BE2C (cell line): ENCODE data around the gene CD22.
"Not testable (repeated sequence)": the region's sequence is repeated elsewhere in the genome, so short reads cannot be mapped to it uniquely, and the experiment has no call there.

Experiments
- DNase-seq: peaks from one replicate; pipeline ENCODE4 v3.0.0-alpha.2; 2020
- H3K27me3 ChIP-seq: fragments of 250-450 bp; sonication (Bioruptor Pico); 2 replicates; pipeline ENCODE4 v1.5.1; 2020; ENCODE audit warnings: mild to moderate bottlenecking
- H3K36me3 ChIP-seq: fragments of 250-450 bp; sonication (Bioruptor Pico); 2 replicates; pipeline ENCODE4 v1.5.1; 2020; ENCODE audit warnings: mild to moderate bottlenecking
- H3K4me1 ChIP-seq: fragments of 250-450 bp; sonication (Bioruptor Pico); 2 replicates; pipeline ENCODE4 v1.5.1; 2020
- H3K4me3 ChIP-seq: 2 replicates; pipeline ENCODE4 v1.5.1; 2011; ENCODE audit warnings: low read depth, low read length
- H3K9me3 ChIP-seq: fragments of 250-450 bp; sonication (Bioruptor Pico); 2 replicates; pipeline ENCODE4 v1.5.1; 2020
- TF ChIP-seq, protein P1 (sequence below): IDR thresholded peaks from 2 replicates; pipeline ENCODE4 v1.5.1; 2012; ENCODE audit warnings: mild to moderate bottlenecking, low read depth, low read length

CD22 gene

DNA sequence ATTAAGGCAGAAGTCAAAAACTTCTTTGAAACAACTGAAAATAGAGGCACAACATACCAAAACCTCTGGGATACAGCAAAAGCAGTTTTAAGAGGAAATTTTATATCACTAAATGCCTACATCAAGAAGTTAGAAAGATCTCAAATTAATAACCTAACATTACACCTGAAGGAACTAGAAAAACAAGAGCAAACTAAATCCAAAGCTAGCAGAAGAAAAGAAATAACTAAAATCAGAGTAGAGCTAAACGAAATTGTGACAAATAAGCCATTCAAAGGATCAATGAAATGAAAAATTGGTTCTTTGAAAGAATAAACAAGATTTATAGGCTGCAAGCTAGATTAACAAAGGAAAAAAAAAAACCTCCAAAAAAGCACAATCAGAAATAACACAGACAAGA, 39.4 kb downstream of the CD22 start:
- H3K4me1 ChIP-seq = no peaks in the 10 kb centered on the region
- DNase-seq = no peak
- H3K4me3 ChIP-seq = no peak overlapping the region
- TF ChIP-seq, protein P1, sequence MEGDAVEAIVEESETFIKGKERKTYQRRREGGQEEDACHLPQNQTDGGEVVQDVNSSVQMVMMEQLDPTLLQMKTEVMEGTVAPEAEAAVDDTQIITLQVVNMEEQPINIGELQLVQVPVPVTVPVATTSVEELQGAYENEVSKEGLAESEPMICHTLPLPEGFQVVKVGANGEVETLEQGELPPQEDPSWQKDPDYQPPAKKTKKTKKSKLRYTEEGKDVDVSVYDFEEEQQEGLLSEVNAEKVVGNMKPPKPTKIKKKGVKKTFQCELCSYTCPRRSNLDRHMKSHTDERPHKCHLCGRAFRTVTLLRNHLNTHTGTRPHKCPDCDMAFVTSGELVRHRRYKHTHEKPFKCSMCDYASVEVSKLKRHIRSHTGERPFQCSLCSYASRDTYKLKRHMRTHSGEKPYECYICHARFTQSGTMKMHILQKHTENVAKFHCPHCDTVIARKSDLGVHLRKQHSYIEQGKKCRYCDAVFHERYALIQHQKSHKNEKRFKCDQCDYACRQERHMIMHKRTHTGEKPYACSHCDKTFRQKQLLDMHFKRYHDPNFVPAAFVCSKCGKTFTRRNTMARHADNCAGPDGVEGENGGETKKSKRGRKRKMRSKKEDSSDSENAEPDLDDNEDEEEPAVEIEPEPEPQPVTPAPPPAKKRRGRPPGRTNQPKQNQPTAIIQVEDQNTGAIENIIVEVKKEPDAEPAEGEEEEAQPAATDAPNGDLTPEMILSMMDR = no peak
- no peaks in the 10 kb centered on the region for H3K36me3 ChIP-seq
- no peaks in the 10 kb centered on the region for H3K27me3 ChIP-seq
- H3K9me3 ChIP-seq = no peaks in the 10 kb centered on the region

DNA sequence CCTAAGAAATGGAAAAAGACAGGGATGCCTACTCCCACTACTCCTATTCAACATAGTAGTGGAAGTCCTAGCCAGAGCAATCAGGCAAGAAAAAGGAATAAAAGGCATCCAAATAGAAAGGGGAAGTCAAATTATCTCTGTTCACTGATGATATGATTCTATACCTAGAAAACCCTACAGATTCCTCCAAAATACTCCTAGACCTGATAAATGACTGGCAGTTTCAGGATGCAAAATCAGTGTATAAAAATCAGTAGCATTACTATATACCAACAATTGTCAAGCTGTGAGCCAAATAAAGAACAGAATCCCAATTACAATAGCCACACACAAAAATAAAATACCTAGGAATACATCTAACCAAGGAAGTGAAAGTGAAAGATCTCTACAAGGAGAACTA, 40.5 kb downstream of the CD22 start:
- Histone ChIP-seq H3K27me3 (no peaks in the 10 kb centered on the region), H3K9me3 (no peaks in the 10 kb centered on the region), H3K4me3 (no peak overlapping the region), H3K36me3 (no peaks in the 10 kb centered on the region), H3K4me1 (no peaks in the 10 kb centered on the region)
- DNase-seq = no peak
- TF ChIP-seq, protein P1 = no peak

DNA sequence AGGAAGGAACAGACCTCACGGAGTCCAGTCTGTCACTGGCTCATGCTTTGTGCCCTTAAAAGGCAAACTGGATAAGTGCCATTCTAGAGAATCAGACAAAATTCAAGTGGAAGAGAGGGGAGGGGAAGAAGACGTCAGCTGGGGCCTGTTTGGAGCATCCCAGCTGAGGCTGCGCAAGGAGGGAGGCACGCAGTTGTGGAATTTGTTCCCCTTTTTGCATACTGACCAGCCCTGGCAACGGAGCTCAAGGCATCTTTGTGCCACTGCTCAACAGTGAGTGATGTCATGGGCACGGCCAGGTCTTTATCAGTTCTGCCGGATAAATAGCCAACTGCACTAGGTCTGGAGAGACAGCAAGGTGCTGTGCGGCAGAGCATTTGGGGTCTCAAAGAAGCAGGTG, 41.7 kb downstream of the CD22 start, which contains the start of gene GPR42:
TSS of gene GPR42 (plus strand) at position 347 of the 400 bp plus-strand sequence. CDS start 292 bp downstream, outside the sequence.
- Histone ChIP-seq H3K4me1 (no peaks in the 10 kb centered on the region), H3K9me3 (no peaks in the 10 kb centered on the region), H3K27me3 (no peaks in the 10 kb centered on the region), H3K4me3 (no peak within 1 kb of the TSS), H3K36me3 (no peaks in the 10 kb centered on the region)
- TF ChIP-seq, protein P1 = no peak
- no peak for DNase-seq

DNA sequence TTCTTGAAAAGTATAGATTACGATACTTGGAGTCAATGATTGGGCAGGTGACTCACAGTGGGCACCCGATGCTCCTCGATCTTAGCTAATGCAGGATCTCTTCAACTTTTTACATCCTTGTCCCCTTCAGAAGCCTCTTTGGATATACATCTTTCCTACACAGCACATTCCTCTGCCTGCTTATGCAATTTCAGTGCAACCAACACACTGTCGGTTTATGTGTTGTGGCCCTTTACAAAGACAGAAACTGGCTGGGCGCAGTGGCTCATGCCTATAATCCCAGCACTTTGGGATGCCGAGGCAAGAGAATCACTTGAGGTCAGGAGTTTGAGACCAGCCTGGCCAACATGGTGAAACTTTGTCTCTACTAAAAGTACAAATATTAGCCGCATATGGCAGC, 44.5 kb downstream of the CD22 start:
- Histone ChIP-seq H3K4me1 (no peaks in the 10 kb centered on the region), H3K4me3 (no peak overlapping the region), H3K9me3 (no peaks in the 10 kb centered on the region), H3K27me3 (no peaks in the 10 kb centered on the region), H3K36me3 (no peaks in the 10 kb centered on the region)
- TF ChIP-seq, protein P1 = no peak
- DNase-seq = no peak

DNA sequence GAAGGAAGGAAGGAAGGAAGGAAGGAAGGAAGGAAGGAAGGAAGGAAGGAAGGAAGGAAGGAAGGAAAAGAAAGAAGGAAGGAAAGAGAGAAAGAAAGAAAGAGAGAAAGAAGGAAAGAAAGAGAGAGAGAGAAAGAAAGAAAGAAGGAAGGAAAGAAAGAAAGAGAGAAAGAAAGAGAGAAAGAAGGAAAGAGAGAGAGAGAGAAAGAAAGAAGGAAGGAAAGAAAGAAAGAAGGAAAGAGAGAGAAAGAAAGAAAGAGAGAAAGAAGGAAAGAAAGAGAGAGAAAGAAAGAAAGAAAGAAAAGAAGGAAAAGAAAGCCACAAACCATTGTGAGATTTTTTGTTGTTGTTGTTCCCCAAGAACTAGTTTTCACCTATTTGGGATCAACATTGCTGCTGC, 45.0 kb downstream of the CD22 start:
- not testable (repeated sequence) for H3K4me1 ChIP-seq, H3K36me3 ChIP-seq, H3K9me3 ChIP-seq, H3K4me3 ChIP-seq, H3K27me3 ChIP-seq, DNase-seq

DNA sequence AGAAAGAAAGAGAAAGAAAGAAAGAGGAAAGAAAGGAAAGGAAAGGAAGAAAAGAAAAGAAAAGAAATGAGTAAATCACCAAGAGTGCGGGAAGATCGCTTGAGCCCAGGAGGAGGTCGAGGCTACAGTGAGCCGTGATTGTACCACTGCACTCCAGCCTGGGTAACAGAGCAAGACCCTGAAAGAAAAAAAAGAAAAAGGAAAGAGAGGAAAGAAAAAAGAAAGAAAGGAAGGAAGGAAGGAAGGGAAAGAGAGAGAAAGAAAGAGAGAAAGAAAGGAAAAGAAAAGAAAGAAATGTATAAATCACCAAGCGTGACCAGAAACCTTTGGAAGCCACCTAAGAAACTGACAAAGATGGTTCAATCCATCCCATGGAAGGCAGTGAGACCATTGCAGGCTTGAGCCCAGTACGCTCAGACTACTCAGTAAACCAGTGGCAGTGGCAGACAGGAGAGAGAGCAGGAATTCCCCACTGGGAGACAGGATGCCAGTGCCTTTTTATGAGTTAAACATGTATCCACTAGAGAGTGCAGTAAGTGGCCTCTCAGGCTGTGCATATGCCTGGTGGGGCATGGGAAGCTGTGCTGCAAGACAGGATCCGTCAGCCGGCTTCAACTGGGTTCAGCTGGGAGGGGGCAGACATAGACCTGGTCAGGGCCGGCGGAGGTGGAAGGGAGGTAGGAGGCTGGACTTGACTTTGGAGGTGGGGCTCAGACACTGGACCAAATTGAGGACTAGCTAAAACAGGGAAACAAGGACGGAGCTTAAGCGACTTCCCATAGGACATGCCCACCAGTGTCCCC, 46.7 kb downstream of the CD22 start:
- no peaks in the 10 kb centered on the region for H3K36me3 ChIP-seq
- DNase-seq = no peak
- TF ChIP-seq, protein P1 = no peak
- no peaks in the 10 kb centered on the region for H3K27me3 ChIP-seq
- no peak overlapping the region for H3K4me3 ChIP-seq
- H3K9me3 ChIP-seq = no peaks in the 10 kb centered on the region
- H3K4me1 ChIP-seq = no peaks in the 10 kb centered on the region; the same call in 1 of the 2 replicates
